Parathyroid adenoma (tissue), 2 donors: ENCODE data around the gene KLF15.
A peak's percentile ranks its signal among the peaks of the same experiment; 100 is the strongest.

Source experiments
- H2AFZ ChIP-seq: fragments of 300-600 bp; sonication (generic); one replicate; pipeline ENCODE4 v1.7.0; 2017; ENCODE audit warnings: antibody characterized with exemption, mild to moderate bottlenecking
- H3K27ac ChIP-seq: fragments of 300-600 bp; sonication (generic); one replicate; pipeline ENCODE4 v1.7.0; 2017
- H3K27me3 ChIP-seq: fragments of 300-600 bp; sonication (generic); one replicate; pipeline ENCODE4 v1.7.0; 2017; ENCODE audit warnings: low read length; ENCODE audit not compliant: control insufficient read depth, insufficient read depth
- H3K36me3 ChIP-seq: fragments of 300-600 bp; sonication (generic); one replicate; pipeline ENCODE4 v1.7.0; 2017; ENCODE audit warnings: low read length; ENCODE audit not compliant: control insufficient read depth, insufficient read depth
- H3K4me1 ChIP-seq: fragments of 300-600 bp; sonication (generic); one replicate; pipeline ENCODE4 v1.7.0; 2017; ENCODE audit warnings: control low read depth
- H3K4me2 ChIP-seq: fragments of 300-600 bp; sonication (generic); one replicate; pipeline ENCODE4 v1.7.0; 2017; ENCODE audit warnings: low read length
- H3K4me3 ChIP-seq: fragments of 300-600 bp; sonication (generic); one replicate; pipeline ENCODE4 v1.7.0; 2017; ENCODE audit warnings: low read depth, low read length
- H3K79me2 ChIP-seq: fragments of 300-600 bp; sonication (generic); one replicate; pipeline ENCODE4 v1.7.0; 2017; ENCODE audit warnings: control low read depth
- H3K9ac ChIP-seq: fragments of 300-600 bp; sonication (generic); one replicate; pipeline ENCODE4 v1.7.0; 2017; ENCODE audit warnings: mild to moderate bottlenecking
- H3K9me3 ChIP-seq: fragments of 300-600 bp; sonication (generic); one replicate; pipeline ENCODE4 v1.7.0; 2017; ENCODE audit warnings: low read length; ENCODE audit not compliant: control insufficient read depth
- CTCF ChIP-seq: fragments of 300-600 bp; sonication (generic); IDR thresholded peaks from one replicate; pipeline ENCODE4 v1.7.0; 2017; ENCODE audit warnings: antibody characterized with exemption, mild to moderate bottlenecking
- donor health status: primary hyperparathyroidism.

Gene KLF15

GRCh38 chr3:126357295-126358037 is at the start of gene KLF15:
Gene KLF15 (minus strand): TSS chr3:126357408. CDS start chr3:126352922, 4,486 bp downstream.
- Histone ChIP-seq H2AFZ (peak within 1 kb of the TSS; percentile 94), H3K27ac (peak within 1 kb of the TSS; percentile 42), H3K4me3 (peak within 1 kb of the TSS; percentile 70), H3K4me2 (peak within 1 kb of the TSS; percentile 88), H3K9ac (no peak within 1 kb of the TSS), H3K27me3 (no peaks in the 10 kb centered on the region), H3K9me3 (no peaks in the 10 kb centered on the region), H3K36me3 (no peaks in the 10 kb centered on the region), H3K79me2 (no peaks in the 10 kb centered on the region), H3K4me1 (peaks cover 7% of the 10 kb centered on the region)
- no peak for TF ChIP-seq CTCF

GRCh38 chr3:126406389-126407296 is 49.4 kb upstream of the KLF15 start:
- Histone ChIP-seq H3K4me3 (no peak overlapping the region), H3K36me3 (no peaks in the 10 kb centered on the region), H3K9me3 (no peaks in the 10 kb centered on the region), H3K9ac (no peak overlapping the region), H3K79me2 (no peaks in the 10 kb centered on the region), H3K27ac (no peak overlapping the region), H2AFZ (no peak overlapping the region), H3K4me1 (no peaks in the 10 kb centered on the region), H3K4me2 (no peak overlapping the region), H3K27me3 (no peaks in the 10 kb centered on the region)
- TF ChIP-seq CTCF, result no peak

GRCh38 chr3:126402666-126403302 is 45.6 kb upstream of the KLF15 start:
- no peaks in the 10 kb centered on the region for H3K4me1 ChIP-seq
- TF ChIP-seq CTCF, result no peak

GRCh38 chr3:126402178-126402577 is 45.0 kb upstream of the KLF15 start:
- H3K27ac ChIP-seq, result no peak overlapping the region
- no peaks in the 10 kb centered on the region for H3K4me1 ChIP-seq
- H3K9me3 ChIP-seq, result no peaks in the 10 kb centered on the region
- no peaks in the 10 kb centered on the region for H3K79me2 ChIP-seq
- no peaks in the 10 kb centered on the region for H3K27me3 ChIP-seq
- no peak for TF ChIP-seq CTCF
- no peak overlapping the region for H2AFZ ChIP-seq
- no peaks in the 10 kb centered on the region for H3K36me3 ChIP-seq
- no peak overlapping the region for H3K4me3 ChIP-seq
- H3K9ac ChIP-seq, result no peak overlapping the region
- H3K4me2 ChIP-seq, result no peak overlapping the region

More at GRCh38 chr3:126402666-126403302, 45.6 kb upstream of the KLF15 start:
- no peak overlapping the region for H3K9ac ChIP-seq
- H3K4me3 ChIP-seq, result no peak overlapping the region
- no peak overlapping the region for H3K27ac ChIP-seq
- no peaks in the 10 kb centered on the region for H3K79me2 ChIP-seq
- no peak overlapping the region for H3K4me2 ChIP-seq
- no peak overlapping the region for H2AFZ ChIP-seq
- no peaks in the 10 kb centered on the region for H3K9me3 ChIP-seq
- H3K27me3 ChIP-seq, result no peaks in the 10 kb centered on the region
- H3K36me3 ChIP-seq, result no peaks in the 10 kb centered on the region
